ENCODE results near the gene COG2.

Gene COG2

GRCh38 chr1:230642263-230642959, at the start of gene COG2:
Gene COG2 (plus strand): TSS chr1:230642481. CDS start chr1:230642607, 126 bp downstream.
- DNase-seq (ENCODE audit: low read depth) = peak; percentile 87
- peak within 1 kb of the TSS; percentile 64 for H3K4me3 ChIP-seq (ENCODE audit: control insufficient read depth, low read depth, low read length)
- TF ChIP-seq CTCF (conservative IDR thresholded peaks at IDR 0.05; ENCODE audit: control insufficient read depth, insufficient read depth, low read depth, low read length) = peak; percentile 63

GRCh38 chr1:230592848-230593414, 49.4 kb upstream of the COG2 start:
- no peak overlapping the region for H3K4me3 ChIP-seq (ENCODE audit: control insufficient read depth, low read depth, low read length)
- TF ChIP-seq CTCF (conservative IDR thresholded peaks at IDR 0.05; ENCODE audit: control insufficient read depth, insufficient read depth, low read depth, low read length) = no peak
- no peak for DNase-seq (ENCODE audit: low read depth)

GRCh38 chr1:230594214-230594773, 48.0 kb upstream of the COG2 start:
- H3K4me3 ChIP-seq (ENCODE audit: control insufficient read depth, low read depth, low read length) = no peak overlapping the region
- no peak for DNase-seq (ENCODE audit: low read depth)
- TF ChIP-seq CTCF (conservative IDR thresholded peaks at IDR 0.05; ENCODE audit: control insufficient read depth, insufficient read depth, low read depth, low read length) = no peak

GRCh38 chr1:230595181-230595580, 47.1 kb upstream of the COG2 start:
- TF ChIP-seq CTCF (conservative IDR thresholded peaks at IDR 0.05; ENCODE audit: control insufficient read depth, insufficient read depth, low read depth, low read length) = no peak
- no peak overlapping the region for H3K4me3 ChIP-seq (ENCODE audit: control insufficient read depth, low read depth, low read length)
- no peak for DNase-seq (ENCODE audit: low read depth)

GRCh38 chr1:230596306-230596705, 46.0 kb upstream of the COG2 start:
- TF ChIP-seq CTCF (conservative IDR thresholded peaks at IDR 0.05; ENCODE audit: control insufficient read depth, insufficient read depth, low read depth, low read length) = no peak
- no peak for DNase-seq (ENCODE audit: low read depth)

GRCh38 chr1:230598745-230599144, 43.5 kb upstream of the COG2 start:
- no peak overlapping the region for H3K4me3 ChIP-seq (ENCODE audit: control insufficient read depth, low read depth, low read length)
- DNase-seq (ENCODE audit: low read depth) = no peak
- TF ChIP-seq CTCF (conservative IDR thresholded peaks at IDR 0.05; ENCODE audit: control insufficient read depth, insufficient read depth, low read depth, low read length) = no peak

More at GRCh38 chr1:230596306-230596705, 46.0 kb upstream of the COG2 start:
- no peak overlapping the region for H3K4me3 ChIP-seq (ENCODE audit: control insufficient read depth, low read depth, low read length)
